Activated CD8-positive, alpha-beta memory T cell treated with anti-CD3 and anti-CD28 coated beads for 1 hour (primary cell): ENCODE measurements around the gene MEGF9.

Source experiments
- DNase-seq, 2 donors: peaks; one replicate each; pipeline ENCODE4 v3.0.0-alpha.2; 2020; ENCODE audit warnings: low read depth in 1 of 2; ENCODE audit errors: extremely low read depth in 1 of 2

The MEGF9 gene

DNA sequence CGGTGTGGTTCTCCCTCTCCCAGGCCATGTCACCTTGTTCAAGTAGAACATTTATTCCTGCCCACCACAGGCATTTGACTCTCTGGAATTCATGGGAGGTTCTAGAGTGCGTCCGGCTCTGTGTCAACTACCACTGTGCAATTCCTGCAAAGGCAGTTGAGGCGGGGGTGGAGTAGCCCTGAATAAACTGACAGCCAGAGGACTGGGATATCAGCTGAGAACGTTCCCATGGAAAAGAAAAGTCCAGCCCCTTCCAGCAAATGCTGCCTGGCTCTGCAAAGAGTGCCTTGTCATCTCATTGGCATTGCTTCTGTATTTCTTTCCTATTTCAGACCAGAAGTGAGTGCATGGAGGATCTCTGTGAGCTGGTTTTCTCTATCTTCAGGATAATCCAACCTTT, 18.9 kb upstream of the MEGF9 start:
- no peak for DNase-seq

- no peak for DNase-seq
Measured at GRCh38 chr9:120730654-120731514, 16.6 kb upstream of the MEGF9 start.

DNA sequence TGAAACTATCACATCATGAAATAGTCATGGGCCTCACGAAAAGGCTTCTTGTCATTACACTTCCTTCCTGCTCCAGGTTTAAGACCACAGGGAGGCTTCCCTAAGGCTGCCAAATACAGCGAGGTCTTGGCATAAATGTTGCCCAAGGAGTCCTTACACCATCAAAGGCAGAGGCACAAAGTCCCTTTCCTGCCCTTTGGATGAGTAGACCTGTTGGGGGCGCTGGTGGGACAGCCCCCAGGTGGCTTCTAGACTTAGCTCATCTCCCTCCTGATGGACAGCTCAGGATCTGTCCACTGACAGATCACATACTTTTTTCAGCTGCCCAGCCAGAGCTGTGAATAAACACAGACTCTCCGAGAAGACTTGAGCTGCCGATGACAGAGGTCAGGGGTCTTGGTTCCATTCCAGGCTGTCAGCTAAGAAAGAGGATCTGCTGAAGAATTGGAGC, 15.5 kb upstream of the MEGF9 start:
- DNase-seq, result no peak

DNA sequence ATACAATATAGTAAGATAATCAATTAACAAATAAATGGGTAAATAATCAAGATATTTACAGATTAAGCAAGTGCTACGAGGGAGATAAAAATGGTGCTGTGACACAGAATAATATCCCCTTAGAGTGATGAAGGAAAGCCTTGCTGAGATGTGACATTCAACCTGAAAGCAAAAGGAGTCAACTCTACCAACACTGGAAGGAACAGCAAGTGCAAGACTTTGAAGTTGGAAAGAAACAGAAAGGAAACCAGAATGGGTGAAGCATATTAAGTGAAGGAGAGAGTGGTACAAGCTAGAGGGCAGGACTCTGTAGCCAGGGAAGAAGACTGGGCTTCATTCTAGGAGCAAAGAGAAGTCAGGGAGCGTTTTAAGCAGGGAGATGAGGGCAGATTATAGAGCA, 12.2 kb upstream of the MEGF9 start:
- DNase-seq, result no peak

DNA sequence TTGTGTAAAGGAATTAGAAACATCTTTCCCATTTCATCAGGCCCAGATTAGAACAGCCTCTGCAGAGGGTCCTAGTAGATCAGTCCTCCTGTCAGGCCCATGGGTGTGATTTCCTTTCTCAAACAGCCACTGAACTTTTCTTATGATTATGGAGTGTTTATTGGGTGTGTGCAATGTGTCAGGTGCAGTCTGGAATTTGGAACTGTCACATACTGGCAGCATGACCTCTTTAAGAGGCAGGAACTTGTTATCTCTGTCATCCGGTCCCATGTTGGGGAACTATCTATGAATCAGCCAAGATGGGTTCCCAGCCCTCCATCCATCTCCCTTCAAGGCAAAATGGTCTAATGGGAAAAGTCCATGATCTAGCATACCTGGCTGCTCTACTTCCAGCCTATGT, 11.6 kb upstream of the MEGF9 start:
- DNase-seq, result no peak

- DNase-seq, result no peak
Measured at GRCh38 chr9:120724757-120725400, 10.6 kb upstream of the MEGF9 start.

- no peak for DNase-seq
Measured at GRCh38 chr9:120723565-120723964, 9.3 kb upstream of the MEGF9 start.

GRCh38 chr9:120720404-120720803, 6.1 kb upstream of the MEGF9 start:
- DNase-seq, result no peak

- no peak for DNase-seq
Measured at GRCh38 chr9:120718316-120718715, 4.0 kb upstream of the MEGF9 start.

DNA sequence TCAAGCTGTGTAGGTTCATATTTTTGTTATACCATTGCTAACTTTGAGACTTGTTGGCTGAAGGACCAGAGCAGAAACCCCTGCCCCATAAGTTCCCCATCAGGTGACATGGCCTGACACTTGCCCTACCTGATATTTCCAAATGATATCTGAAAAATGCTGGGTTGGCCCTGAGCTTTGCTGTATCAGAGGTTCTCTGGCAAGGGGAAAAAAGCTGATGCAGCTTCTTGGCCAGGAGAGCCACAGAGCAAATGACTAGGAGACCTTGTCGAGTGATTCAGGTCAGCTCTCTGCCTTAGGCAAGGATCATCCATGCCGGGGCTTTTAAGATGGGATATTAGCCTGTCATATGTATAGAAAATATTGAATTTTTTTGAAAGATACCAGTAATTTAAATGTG, 2.9 kb upstream of the MEGF9 start:
- no peak for DNase-seq

DNA sequence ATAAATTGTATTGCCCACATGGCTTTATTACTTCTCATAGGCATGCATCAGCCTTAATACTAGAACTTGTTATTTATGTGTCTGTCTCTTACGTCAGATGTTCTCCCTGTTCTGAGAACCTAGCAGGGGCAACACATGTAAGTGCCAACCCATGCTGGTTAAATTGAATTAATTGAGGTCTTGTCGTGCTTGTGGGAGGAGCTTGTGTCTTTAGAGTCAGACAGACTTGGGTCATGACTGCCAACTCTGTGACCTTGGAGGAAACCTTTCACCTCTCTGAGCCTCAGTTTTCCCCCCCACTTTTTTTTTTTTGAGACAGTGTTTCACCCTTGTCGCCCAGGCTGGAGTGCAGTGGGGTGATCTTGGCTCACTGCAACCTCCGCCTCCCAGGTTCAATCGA, 2.2 kb upstream of the MEGF9 start:
- DNase-seq, result no peak

GRCh38 chr9:120715389-120715924, 1.2 kb upstream of the MEGF9 start:
- DNase-seq, result no peak

GRCh38 chr9:120714846-120715388, 647 bp upstream of the MEGF9 start:
- DNase-seq, result no peak

- no peak for DNase-seq
Measured at GRCh38 chr9:120713257-120714087, 798 bp downstream of the MEGF9 start.

DNA sequence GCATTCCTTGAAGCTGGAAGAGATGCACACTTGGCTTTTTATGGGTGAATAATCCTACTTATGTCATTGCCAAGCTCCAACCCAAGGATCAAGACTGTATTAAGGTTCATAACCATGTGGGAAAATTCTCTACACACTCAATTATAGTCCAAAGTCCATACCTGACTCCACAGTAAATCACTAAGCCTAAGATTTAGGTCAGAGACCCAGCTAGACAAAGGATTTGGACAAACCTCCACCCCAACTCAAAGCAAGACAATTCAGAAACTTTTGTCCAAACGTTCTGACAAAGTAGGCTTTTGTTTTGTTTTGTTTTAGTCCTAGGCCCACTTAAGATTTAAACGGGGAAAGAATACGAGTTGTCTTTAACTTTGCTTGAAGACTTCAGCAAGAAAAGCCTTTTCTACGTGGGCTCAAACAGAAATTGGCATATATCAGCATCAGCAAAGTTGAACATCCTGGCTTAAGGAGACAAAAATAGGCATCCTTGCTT, 1.7 kb downstream of the MEGF9 start:
- DNase-seq, result no peak

DNA sequence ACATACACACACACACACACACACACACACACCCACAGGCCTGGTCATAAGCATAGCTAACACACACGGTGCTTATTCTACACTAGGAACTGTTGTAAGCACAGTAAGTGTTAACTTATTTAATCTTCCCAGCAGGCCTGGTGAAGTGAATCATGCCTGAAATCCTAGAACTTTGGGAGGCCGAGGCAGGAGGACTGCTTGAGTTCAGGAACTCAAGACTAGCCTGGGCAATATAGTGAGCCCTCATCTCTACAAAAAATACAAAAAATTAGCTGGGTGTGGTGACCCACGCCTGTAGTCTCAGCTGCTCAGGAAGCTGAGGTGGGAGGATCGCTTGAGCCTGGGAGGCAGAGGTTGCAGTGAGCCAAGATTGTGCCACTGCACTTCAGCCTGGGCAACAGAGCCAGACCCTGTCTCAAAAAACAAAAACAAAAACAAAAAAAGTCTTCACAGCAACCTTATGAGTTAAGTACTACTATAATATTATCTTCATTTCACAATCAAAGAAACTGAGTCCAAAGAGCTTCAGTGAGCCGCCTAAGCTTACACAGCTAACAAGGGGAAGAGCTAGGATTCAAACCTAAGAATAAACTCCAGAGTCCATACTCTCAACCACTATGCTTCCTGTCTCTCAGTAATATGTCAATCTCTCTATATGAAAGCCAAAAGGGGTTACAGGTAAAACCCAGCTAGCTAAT, 2.3 kb downstream of the MEGF9 start:
- DNase-seq, result no peak

- DNase-seq, result no peak
Measured at GRCh38 chr9:120711354-120711753, 2.9 kb downstream of the MEGF9 start.

- no peak for DNase-seq
Measured at GRCh38 chr9:120710110-120710981, 3.9 kb downstream of the MEGF9 start.

- no peak for DNase-seq
Measured at GRCh38 chr9:120708526-120709224, 5.6 kb downstream of the MEGF9 start.
